Fibroblast of lung (primary cell): ENCODE results near the gene GID8.

ENCODE experiments used
- EZH2 ChIP-seq: IDR thresholded peaks from 2 replicates; pipeline ENCODE4 v1.5.1; 2012; ENCODE audit warnings: low read length, control low read depth, mild to moderate bottlenecking; ENCODE audit errors: missing control alignments
- TF ChIP-seq, protein P1 (sequence below), 2 donors: IDR thresholded peaks in 1 of 2; conservative IDR thresholded peaks in 1 of 2; 1 replicate in 1 of 2; 2 replicates in 1 of 2; pipeline ENCODE4 v1.5.1; 2011 to 2012; ENCODE audit warnings: low read length in 2 of 2, control low read depth in 1 of 2, inconsistent platforms in 1 of 2, low read depth in 1 of 2, mild to moderate bottlenecking in 1 of 2

DNA sequence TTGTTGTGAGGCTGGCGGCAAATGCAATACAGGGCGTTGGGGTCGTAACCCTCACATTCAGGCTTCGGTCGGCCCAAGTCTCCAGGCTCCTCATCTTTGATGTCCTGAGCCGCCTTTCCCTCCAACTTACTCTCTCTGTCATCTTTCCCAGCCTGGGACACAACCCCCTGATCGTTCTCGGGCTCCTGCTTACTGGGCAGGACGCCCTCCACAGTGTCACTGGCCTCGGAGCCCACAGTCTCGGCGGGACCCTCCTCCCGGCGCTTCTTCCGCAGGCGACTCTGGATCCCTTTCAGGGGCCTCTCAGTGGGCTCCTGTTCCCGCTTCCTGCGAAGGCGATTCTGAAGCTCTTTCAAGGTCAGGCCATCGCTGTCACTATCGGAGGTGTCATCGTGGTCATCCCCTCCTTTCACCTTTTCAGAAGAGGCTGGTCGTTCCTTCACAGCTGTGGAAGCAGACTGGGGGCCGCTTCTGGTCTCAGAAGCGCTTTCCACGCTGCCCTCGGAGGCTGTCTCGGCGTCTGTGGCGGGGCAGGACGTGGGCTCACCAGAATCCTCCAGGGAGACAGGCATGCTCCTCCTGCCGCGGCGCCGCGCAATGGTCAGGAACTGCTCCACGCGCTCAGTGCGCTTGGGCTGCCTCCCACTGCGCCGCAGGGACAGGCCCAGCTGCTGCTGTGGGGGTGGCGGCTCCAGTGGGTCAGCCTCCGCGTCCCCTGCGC is 27.0 kb upstream of the GID8 start:
- TF ChIP-seq, protein P1, sequence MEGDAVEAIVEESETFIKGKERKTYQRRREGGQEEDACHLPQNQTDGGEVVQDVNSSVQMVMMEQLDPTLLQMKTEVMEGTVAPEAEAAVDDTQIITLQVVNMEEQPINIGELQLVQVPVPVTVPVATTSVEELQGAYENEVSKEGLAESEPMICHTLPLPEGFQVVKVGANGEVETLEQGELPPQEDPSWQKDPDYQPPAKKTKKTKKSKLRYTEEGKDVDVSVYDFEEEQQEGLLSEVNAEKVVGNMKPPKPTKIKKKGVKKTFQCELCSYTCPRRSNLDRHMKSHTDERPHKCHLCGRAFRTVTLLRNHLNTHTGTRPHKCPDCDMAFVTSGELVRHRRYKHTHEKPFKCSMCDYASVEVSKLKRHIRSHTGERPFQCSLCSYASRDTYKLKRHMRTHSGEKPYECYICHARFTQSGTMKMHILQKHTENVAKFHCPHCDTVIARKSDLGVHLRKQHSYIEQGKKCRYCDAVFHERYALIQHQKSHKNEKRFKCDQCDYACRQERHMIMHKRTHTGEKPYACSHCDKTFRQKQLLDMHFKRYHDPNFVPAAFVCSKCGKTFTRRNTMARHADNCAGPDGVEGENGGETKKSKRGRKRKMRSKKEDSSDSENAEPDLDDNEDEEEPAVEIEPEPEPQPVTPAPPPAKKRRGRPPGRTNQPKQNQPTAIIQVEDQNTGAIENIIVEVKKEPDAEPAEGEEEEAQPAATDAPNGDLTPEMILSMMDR (conservative IDR thresholded peaks at IDR 0.05 in 1 of 2, IDR thresholded peaks at IDR 0.05 in 1 of 2; ENCODE audit: low read depth in 1 of 2, low read length in 2 of 2), result no peak
- TF ChIP-seq EZH2, result no peak
